Activated T-helper 1 cell treated with anti-CD3 and anti-CD28 coated beads, Interleukin-12 subunit alpha, Interleukin-12 subunit beta, Interleukin-2, Interleukin-4 antibody, amounts not matched to agents 30 ng/mL and 10 ng/mL and 1 ng/mL, durations not matched to agents 14 hours and 24 hours and 36 hours (primary cell): ENCODE results near the gene HTATSF1. TPM values are rescaled to one million over a fixed set of nuclear protein-coding genes. Genes with fewer than 3 reads are reported as not detected.

Experiments used
- DNase-seq: peaks from one replicate; pipeline ENCODE4 v3.0.0; 2021; ENCODE audit warnings: low spot score
- H3K27ac Mint-ChIP-seq: one replicate; pipeline ENCODE4 v1.8.0; 2021; ENCODE audit warnings: mild to moderate bottlenecking, mixed read lengths
- H3K27me3 Mint-ChIP-seq: one replicate; pipeline ENCODE4 v1.8.0; 2022; ENCODE audit warnings: mild to moderate bottlenecking, moderate library complexity, mixed read lengths; ENCODE audit not compliant: insufficient read depth
- H3K36me3 Mint-ChIP-seq: one replicate; pipeline ENCODE4 v1.8.0; 2021; ENCODE audit warnings: low read depth, mixed read lengths
- H3K4me1 Mint-ChIP-seq: one replicate; pipeline ENCODE4 v1.8.0; 2021; ENCODE audit warnings: low read depth, mixed read lengths
- H3K4me3 Mint-ChIP-seq: one replicate; pipeline ENCODE4 v1.8.0; 2021; ENCODE audit warnings: mild to moderate bottlenecking, moderate library complexity, mixed read lengths
- H3K9me3 Mint-ChIP-seq: one replicate; pipeline ENCODE4 v1.8.0; 2021; ENCODE audit warnings: mixed read lengths
- intact Hi-C: fragments of 100-400 bp; cut with micrococcal nuclease; formaldehyde crosslinking; loops from one replicate; pipeline ENCODE4 v1.15.1; 2024
- total RNA-seq: library from RNA; stranded (reverse); gene quantifications from 2 replicates; pipeline ENCODE4 v1.2.3, GENCODE V29; 2022

The HTATSF1 gene
- total RNA-seq, 1 donor from 2014 or later = 54.2 TPM

- intact Hi-C loops = no loop called here
- no peak for DNase-seq
- H3K9me3 Mint-ChIP-seq = no peaks in the 10 kb centered on the region
- no peaks in the 10 kb centered on the region for H3K27me3 Mint-ChIP-seq
- peaks cover 1% of the 10 kb centered on the region for H3K36me3 Mint-ChIP-seq
- H3K27ac Mint-ChIP-seq = no peak overlapping the region
- no peak overlapping the region for H3K4me3 Mint-ChIP-seq
- peaks cover 5% of the 10 kb centered on the region for H3K4me1 Mint-ChIP-seq
Observed at GRCh38 chrX:136525738-136526606, 28.6 kb downstream of the HTATSF1 start.

- peaks cover 3% of the 10 kb centered on the region for H3K27me3 Mint-ChIP-seq
- no peaks in the 10 kb centered on the region for H3K9me3 Mint-ChIP-seq
- H3K4me3 Mint-ChIP-seq = no peak overlapping the region
- H3K4me1 Mint-ChIP-seq = no peaks in the 10 kb centered on the region
- H3K36me3 Mint-ChIP-seq = no peaks in the 10 kb centered on the region
- no peak for DNase-seq
- no peak overlapping the region for H3K27ac Mint-ChIP-seq
- intact Hi-C loops = no loop called here
Observed at GRCh38 chrX:136528645-136529315, 31.4 kb downstream of the HTATSF1 start.

GRCh38 chrX:136529795-136530194, 32.4 kb downstream of the HTATSF1 start:
- Mint-ChIP-seq H3K4me1 (no peaks in the 10 kb centered on the region), H3K27me3 (peaks cover 3% of the 10 kb centered on the region), H3K4me3 (no peak overlapping the region), H3K36me3 (no peaks in the 10 kb centered on the region), H3K9me3 (no peaks in the 10 kb centered on the region), H3K27ac (no peak overlapping the region)
- no peak for DNase-seq
- intact Hi-C loops = no loop called here

- no peak for DNase-seq
- Mint-ChIP-seq H3K4me3 (no peak within 1 kb of the TSS), H3K27ac (no peak within 1 kb of the TSS), H3K4me1 (no peaks in the 10 kb centered on the region), H3K27me3 (peaks cover 8% of the 10 kb centered on the region), H3K9me3 (no peaks in the 10 kb centered on the region), H3K36me3 (no peaks in the 10 kb centered on the region)
- intact Hi-C loops = no loop called here
Observed at GRCh38 chrX:136531951-136532350, 34.6 kb downstream of the HTATSF1 start, which contains the start of gene VGLL1. Gene VGLL1, plus strand, starts transcription at chrX:136532215. Its CDS starts 3,806 bp downstream, at chrX:136536021.

- intact Hi-C loops = no loop called here
- H3K27me3 Mint-ChIP-seq = peaks cover 8% of the 10 kb centered on the region
- H3K9me3 Mint-ChIP-seq = no peaks in the 10 kb centered on the region
- H3K36me3 Mint-ChIP-seq = no peaks in the 10 kb centered on the region
- no peak for DNase-seq
- no peaks in the 10 kb centered on the region for H3K4me1 Mint-ChIP-seq
- no peak overlapping the region for H3K4me3 Mint-ChIP-seq
- H3K27ac Mint-ChIP-seq = no peak overlapping the region
Observed at GRCh38 chrX:136534131-136534530, 36.7 kb downstream of the HTATSF1 start.

- H3K4me1 Mint-ChIP-seq = no peaks in the 10 kb centered on the region
- no peak for DNase-seq
- no peak overlapping the region for H3K27ac Mint-ChIP-seq
- no peaks in the 10 kb centered on the region for H3K36me3 Mint-ChIP-seq
- H3K4me3 Mint-ChIP-seq = no peak overlapping the region
- no peaks in the 10 kb centered on the region for H3K9me3 Mint-ChIP-seq
- intact Hi-C loops = no loop called here
- H3K27me3 Mint-ChIP-seq = peaks cover 5% of the 10 kb centered on the region
Observed at GRCh38 chrX:136538811-136539210, 41.4 kb downstream of the HTATSF1 start.

- intact Hi-C loops = no loop called here
- no peaks in the 10 kb centered on the region for H3K9me3 Mint-ChIP-seq
- H3K4me3 Mint-ChIP-seq = no peak overlapping the region
- peaks cover 5% of the 10 kb centered on the region for H3K27me3 Mint-ChIP-seq
- H3K27ac Mint-ChIP-seq = no peak overlapping the region
- peaks cover 7% of the 10 kb centered on the region for H3K4me1 Mint-ChIP-seq
- no peaks in the 10 kb centered on the region for H3K36me3 Mint-ChIP-seq
- no peak for DNase-seq
Observed at GRCh38 chrX:136540226-136540625, 42.8 kb downstream of the HTATSF1 start.

- Mint-ChIP-seq H3K4me3 (no peak overlapping the region), H3K27ac (no peak overlapping the region), H3K9me3 (no peaks in the 10 kb centered on the region), H3K36me3 (no peaks in the 10 kb centered on the region), H3K4me1 (peaks cover 18% of the 10 kb centered on the region), H3K27me3 (peaks cover 4% of the 10 kb centered on the region)
- DNase-seq = no peak
- intact Hi-C loops = no loop called here
Observed at GRCh38 chrX:136541294-136541693, 43.9 kb downstream of the HTATSF1 start.

GRCh38 chrX:136542281-136542680, 44.9 kb downstream of the HTATSF1 start:
- intact Hi-C loops = no loop called here
- no peak overlapping the region for H3K27ac Mint-ChIP-seq
- H3K27me3 Mint-ChIP-seq = no peaks in the 10 kb centered on the region
- H3K4me1 Mint-ChIP-seq = peaks cover 26% of the 10 kb centered on the region
- H3K36me3 Mint-ChIP-seq = no peaks in the 10 kb centered on the region
- no peak overlapping the region for H3K4me3 Mint-ChIP-seq
- H3K9me3 Mint-ChIP-seq = no peaks in the 10 kb centered on the region
- DNase-seq = no peak

GRCh38 chrX:136546371-136546781, 49.0 kb downstream of the HTATSF1 start:
- H3K9me3 Mint-ChIP-seq = no peaks in the 10 kb centered on the region
- H3K4me3 Mint-ChIP-seq = no peak overlapping the region
- peaks cover 30% of the 10 kb centered on the region for H3K4me1 Mint-ChIP-seq
- peak; percentile 2 for DNase-seq
- peak overlapping the region; percentile 55 for H3K27ac Mint-ChIP-seq
- intact Hi-C loops = no loop called here
- no peaks in the 10 kb centered on the region for H3K27me3 Mint-ChIP-seq
- H3K36me3 Mint-ChIP-seq = no peaks in the 10 kb centered on the region

GRCh38 chrX:136549226-136549625, 51.8 kb downstream of the HTATSF1 start:
- Mint-ChIP-seq H3K27me3 (no peaks in the 10 kb centered on the region), H3K36me3 (no peaks in the 10 kb centered on the region), H3K4me3 (no peak overlapping the region), H3K27ac (no peak overlapping the region), H3K9me3 (no peaks in the 10 kb centered on the region), H3K4me1 (peaks cover 30% of the 10 kb centered on the region)
- intact Hi-C loops = no loop called here
- DNase-seq = no peak

GRCh38 chrX:136551410-136551809, 54.0 kb downstream of the HTATSF1 start:
- Mint-ChIP-seq H3K27me3 (no peaks in the 10 kb centered on the region), H3K4me3 (no peak overlapping the region), H3K36me3 (no peaks in the 10 kb centered on the region), H3K27ac (no peak overlapping the region), H3K9me3 (no peaks in the 10 kb centered on the region), H3K4me1 (peaks cover 11% of the 10 kb centered on the region)
- intact Hi-C loops = no loop called here
- no peak for DNase-seq

- H3K36me3 Mint-ChIP-seq = no peaks in the 10 kb centered on the region
- H3K4me3 Mint-ChIP-seq = no peak overlapping the region
- H3K27me3 Mint-ChIP-seq = peaks cover 10% of the 10 kb centered on the region
- intact Hi-C loops = no loop called here
- H3K27ac Mint-ChIP-seq = no peak overlapping the region
- no peak for DNase-seq
- H3K9me3 Mint-ChIP-seq = no peaks in the 10 kb centered on the region
- H3K4me1 Mint-ChIP-seq = no peaks in the 10 kb centered on the region
Observed at GRCh38 chrX:136555694-136556093, 58.3 kb downstream of the HTATSF1 start.
